NCI-H1092 (cell line): ENCODE measurements around the gene MDN1.
"Not testable (repeated sequence)": the region's sequence is repeated elsewhere in the genome, so short reads cannot be mapped to it uniquely, and the experiment has no call there.

Experiments
- DNase-seq: peaks from one replicate; lab custom pipeline; 2025; lab: John Stamatoyannopoulos, UW

The MDN1 gene

DNA sequence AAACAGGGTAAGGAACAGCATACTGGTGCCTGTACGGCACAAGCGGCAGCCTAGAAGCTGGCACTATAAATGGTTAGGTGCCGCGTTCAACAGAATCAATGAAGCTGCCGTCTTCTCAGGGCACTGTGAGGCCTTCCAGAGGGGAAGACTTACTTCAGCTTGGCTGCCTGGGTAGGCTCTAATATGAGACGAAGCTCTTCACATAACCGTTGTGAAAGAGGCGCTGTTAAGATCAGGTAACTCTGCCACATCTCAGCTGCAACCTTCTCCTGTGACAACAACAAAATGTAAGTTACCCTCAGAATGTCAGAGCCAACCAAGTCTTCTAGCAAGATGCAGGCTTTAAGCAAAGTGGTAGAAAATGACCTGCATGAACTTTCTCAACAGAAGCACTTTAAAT, 169.0 kb downstream of the MDN1 start:
- no peak for DNase-seq

DNA sequence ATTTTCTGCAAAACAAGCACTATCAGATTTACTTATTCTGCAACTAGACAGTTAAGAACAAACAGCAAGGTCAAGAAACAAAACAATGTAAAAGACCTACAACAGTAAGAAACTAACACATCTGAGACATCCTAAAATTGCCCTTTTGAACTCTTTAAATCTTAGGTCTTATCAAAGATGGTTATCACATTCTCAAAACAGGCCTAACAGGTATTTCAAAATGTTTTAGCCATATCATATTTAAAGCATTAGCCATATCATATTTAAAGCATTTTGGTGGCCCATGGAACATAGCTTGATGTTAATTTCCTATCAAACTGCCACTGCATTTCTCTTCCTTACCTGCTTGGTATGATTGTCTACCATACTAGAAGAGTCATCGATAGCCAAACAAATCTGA, 169.9 kb downstream of the MDN1 start:
- DNase-seq = no peak

- DNase-seq = no peak
Observed at GRCh38 chr6:89644864-89645263, 174.7 kb downstream of the MDN1 start.

DNA sequence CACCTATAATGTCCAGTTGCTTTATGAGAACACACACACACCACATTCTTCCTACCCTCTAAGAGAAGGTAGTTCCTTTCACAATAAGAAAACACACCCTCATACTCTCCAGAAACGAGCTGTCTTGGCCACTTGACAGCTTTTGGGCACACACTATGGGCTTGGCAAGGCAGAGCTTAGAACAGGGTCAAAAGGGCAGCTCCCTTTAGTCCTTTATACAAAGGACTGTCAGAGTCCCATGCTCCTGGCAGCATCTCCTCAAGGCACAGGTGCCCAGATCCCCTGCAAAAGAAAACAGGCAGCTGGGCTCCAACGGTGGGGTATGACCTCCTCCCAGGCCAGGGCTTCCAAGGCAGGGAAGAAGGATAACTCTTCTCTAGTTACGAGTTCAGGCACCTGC, 176.2 kb downstream of the MDN1 start:
- DNase-seq = peak; percentile 7

DNA sequence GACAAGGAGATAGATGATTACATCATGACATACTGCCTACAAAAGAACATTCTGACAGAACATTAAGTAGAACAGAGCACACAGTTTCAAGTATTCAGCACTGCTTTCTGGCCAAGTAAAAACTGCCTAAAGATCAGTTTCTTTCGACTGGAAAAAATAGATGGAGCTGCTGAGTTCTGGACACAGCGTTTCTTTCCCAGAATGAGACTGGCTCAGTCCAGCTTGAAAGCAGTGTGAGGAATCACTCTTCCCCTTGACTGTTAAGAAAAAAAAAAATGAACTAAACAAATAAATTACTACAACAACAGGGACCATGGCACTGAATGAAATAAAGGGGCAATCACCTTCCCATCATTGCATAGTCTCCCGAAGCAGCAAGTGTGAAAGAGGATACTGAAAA, 176.6 kb downstream of the MDN1 start:
- no peak for DNase-seq

GRCh38 chr6:89641581-89641980, 178.0 kb downstream of the MDN1 start:
- DNase-seq = not testable (repeated sequence)

GRCh38 chr6:89640804-89641203, 178.8 kb downstream of the MDN1 start:
- DNase-seq = no peak

- DNase-seq = peak; percentile 82
Observed at GRCh38 chr6:89638320-89639195, 181.0 kb downstream of the MDN1 start, which contains the start of gene LYRM2. Gene LYRM2, minus strand, starts transcription at chr6:89638747. Its CDS starts 31 bp downstream, at chr6:89638716.

DNA sequence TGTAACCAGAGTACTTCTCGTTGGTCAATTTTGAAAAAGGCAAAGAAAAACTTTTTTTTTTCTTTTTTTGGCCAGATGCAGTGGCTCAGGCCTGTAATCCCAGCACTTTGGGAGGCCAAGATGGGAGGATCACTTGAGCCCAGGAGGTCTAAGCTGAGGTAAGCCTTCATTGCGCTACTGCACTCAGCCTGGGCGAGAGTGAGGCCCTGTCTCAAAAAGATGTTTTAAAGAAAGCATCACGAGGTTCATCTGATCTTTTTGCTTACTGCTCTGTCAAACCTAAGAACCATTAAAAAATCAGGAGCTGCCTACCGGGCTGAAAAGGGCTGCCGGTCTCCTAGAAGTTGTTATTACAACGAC, 181.7 kb downstream of the MDN1 start:
- DNase-seq = no peak

DNA sequence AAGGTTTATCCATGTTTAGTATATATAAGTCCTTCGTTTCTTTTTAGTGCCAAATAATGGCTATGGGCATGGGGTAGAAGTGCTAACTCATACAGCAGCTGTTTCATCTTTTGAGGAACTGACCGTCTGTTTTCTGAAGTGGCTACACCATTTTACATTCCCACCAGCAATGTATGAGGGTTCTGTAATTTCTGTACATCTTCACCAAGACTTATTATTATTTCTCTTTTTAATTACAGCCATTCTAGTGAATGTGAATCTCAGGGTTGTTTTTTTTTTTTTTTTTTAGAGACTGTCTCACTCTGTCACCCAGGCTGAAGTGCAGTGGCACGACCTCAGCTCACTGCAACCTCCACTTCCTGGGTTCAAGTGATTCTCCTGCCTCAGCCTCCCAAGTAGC, 183.2 kb downstream of the MDN1 start:
- DNase-seq = not testable (repeated sequence)

- no peak for DNase-seq
Observed at GRCh38 chr6:89630488-89630887, 189.1 kb downstream of the MDN1 start.

DNA sequence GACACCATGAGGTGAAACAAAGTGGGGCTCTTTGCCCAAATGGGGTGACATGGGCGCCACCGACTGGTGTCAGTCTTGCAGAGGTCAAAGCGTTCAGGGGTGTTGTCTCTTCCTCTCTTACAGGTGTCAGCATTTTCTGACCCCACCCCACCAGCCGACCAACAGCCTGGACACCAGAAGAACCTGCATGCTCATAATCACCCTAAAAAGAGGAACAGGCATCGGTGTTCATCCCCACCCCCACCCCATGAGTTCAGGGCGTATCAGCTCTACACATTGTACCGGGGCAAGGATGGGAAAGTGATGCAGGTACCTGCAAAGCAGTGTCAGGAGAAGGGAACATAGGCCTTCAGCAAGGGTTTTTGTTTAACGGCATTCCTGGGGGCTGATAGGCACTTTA, 195.8 kb downstream of the MDN1 start:
- no peak for DNase-seq

DNA sequence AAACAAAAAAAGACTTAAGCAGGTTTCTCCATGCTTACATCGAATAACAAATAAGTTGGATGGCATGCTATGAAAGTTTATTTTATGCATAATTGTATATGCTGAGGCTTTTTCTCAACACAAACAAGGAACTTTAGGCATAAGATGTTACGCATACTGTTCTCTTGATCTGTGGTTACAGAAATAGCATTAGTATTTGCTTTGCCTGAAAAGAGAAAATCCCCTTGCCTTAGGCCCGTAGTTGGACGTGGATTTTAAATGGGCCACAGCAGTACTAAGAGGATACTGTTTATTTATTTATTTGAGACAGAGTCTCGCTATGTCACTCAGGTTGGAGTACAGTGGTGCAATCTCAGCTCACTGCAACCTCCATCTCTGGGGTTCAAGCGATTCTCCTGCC, 200.0 kb downstream of the MDN1 start:
- no peak for DNase-seq

DNA sequence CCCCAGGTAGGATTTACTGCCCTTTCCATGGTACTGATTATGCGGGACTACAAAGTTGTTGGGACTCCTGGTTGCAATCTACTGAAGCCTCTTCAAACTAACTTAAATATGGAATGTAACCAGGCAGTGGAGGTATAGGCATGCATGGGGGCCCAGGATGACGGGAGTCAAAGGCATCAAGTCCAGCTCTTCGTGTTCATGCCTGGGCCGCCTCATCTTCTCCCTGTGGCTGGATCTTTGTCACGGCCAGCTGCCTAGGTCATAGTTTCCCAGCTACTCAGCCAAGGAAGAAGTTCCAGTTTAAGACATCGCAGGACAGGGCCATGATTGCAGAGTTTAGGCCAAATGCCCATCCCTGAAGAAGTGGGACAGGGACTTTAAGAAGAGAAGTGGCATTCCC, 201.6 kb downstream of the MDN1 start:
- DNase-seq = no peak

GRCh38 chr6:89616531-89616930, 203.1 kb downstream of the MDN1 start:
- no peak for DNase-seq

DNA sequence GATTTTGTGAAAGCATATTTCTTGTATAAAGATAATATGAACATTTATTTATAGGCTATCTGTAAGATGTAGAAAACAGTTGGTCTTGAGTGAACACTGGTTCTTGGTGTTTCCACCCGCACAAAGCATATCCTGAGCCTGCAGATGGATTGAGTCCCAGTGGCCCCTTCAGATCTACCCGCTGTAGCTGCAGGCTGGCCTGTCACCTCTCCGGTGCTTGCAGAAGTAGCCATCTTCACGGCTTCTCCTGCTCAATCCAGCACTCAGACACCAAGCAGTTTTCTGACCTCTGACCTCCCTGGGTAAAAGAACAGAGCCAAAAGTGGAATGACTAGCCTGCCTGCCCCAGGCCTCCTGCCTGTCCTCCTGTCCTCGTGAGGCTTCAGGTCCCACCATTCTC, 203.7 kb downstream of the MDN1 start:
- no peak for DNase-seq

DNA sequence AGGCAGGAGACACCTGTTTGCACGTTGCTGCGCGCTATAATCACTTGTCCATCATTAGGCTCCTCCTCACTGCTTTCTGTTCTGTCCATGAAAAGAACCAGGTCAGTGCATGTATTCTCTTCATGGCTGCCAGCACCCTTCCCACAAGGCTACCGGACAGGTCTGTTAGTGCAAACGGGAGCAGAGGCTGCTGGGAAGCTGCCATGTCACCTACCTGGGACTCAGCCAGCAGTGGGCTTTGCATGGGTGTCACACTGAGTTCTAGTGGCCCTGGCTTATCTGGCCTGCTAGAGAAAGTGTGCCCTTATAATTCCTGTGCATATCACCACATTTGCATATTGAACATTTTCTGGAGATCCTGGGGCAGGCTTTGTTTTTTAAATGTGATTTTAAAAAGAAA, 205.8 kb downstream of the MDN1 start:
- no peak for DNase-seq

DNA sequence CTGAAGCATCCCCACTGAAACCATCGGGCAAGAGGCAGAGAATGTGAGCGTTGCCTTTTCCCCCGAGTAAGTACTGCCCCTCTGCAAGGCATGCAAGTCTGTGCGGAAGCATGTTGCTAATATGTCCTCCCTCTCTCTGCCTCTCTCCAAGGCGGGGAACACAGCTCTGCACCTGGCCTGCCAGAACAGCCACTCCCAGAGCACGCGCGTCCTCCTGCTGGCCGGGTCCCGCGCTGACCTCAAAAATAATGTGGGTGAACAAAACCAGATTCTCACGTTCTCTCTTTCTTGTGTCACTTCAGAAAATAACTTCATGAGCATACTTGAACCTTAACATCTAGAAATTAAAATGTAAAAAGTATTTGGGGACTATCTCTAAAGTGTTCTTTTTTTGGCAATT, 207.5 kb downstream of the MDN1 start:
- DNase-seq = no peak

- DNase-seq = no peak
Observed at GRCh38 chr6:89611666-89612065, 207.9 kb downstream of the MDN1 start.

- DNase-seq = no peak
Observed at GRCh38 chr6:89610149-89610642, 209.4 kb downstream of the MDN1 start.

DNA sequence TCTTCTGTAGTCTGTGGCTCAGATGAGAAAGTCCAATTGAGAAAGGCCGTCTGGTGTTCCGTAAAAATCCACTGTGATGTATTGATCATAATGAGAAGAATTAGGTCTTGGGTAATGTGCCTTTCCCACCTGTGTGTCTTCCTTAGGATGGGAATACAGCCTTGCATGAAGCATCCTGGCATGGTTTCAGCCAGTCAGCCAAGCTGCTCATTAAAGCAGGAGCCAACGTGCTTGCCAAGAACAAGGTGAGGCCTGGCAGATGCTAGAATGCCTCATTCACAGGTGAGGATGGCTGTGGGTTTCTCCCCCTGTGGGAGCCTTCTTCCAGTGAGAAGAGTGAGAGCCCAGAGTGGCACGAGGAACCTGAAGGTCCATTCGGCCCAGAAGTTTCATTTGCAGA, 213.7 kb downstream of the MDN1 start:
- no peak for DNase-seq

DNA sequence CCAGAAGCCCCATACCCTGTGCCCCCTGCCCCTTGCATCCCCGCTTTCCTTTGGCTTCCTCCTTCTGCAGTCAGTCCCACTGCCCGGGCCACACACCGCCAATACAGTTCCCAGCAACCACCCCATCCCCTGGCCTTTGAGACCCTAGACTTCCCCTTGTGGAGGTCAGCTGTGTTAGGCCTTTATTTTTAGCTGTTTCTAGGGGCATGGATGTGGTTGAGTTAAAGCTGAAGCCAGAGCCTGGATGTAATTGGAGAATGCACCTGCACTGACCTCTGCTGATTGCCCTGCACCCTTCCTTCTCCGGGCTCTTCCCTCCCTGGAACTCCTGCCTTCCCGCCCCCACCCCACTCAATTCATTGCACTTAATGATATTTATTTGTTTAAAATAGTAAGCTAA, 214.9 kb downstream of the MDN1 start:
- DNase-seq = no peak

DNA sequence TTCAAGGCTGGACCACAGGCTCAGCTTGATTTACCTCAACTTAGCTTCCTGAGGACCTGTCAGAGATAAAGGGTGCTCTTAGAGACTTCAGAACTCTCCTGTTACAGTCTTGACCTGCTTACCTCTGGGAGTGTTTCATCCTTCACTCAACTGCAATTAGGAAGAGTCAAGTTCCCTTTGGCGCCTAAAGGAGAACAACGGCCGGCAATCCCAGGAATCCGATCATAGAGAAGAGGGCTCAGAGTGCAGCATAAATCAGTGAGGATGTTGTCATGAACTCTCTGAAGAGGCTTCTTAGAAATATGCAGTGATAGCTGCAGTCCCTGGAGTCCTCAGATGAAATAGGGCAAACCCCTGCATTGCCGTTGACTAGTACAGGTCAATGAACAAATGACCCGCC, 217.4 kb downstream of the MDN1 start:
- DNase-seq = no peak

GRCh38 chr6:89599727-89600126, 219.9 kb downstream of the MDN1 start:
- DNase-seq = no peak
